OCI-LY3 (cell line): ENCODE measurements around the gene NCOR2.

ENCODE experiments used
- EZH2phosphoT487 ChIP-seq: fragments of 200-600 bp; shearing (Covaris generic); IDR thresholded peaks from 2 replicates; pipeline ENCODE4 v1.6.1; 2018; ENCODE audit warnings: antibody characterized with exemption, mixed run types, low read depth
- TF ChIP-seq, protein P1 (sequence below): fragments of 200-600, 300-600 bp; sonication (generic); IDR thresholded peaks from 2 replicates; pipeline ENCODE4 v1.5.1; 2014; ENCODE audit warnings: antibody characterized with exemption, low read length, low read depth

GRCh38 chr12:124523071-124523470 lies 44.3 kb downstream of the NCOR2 start:
- TF ChIP-seq, protein P1, sequence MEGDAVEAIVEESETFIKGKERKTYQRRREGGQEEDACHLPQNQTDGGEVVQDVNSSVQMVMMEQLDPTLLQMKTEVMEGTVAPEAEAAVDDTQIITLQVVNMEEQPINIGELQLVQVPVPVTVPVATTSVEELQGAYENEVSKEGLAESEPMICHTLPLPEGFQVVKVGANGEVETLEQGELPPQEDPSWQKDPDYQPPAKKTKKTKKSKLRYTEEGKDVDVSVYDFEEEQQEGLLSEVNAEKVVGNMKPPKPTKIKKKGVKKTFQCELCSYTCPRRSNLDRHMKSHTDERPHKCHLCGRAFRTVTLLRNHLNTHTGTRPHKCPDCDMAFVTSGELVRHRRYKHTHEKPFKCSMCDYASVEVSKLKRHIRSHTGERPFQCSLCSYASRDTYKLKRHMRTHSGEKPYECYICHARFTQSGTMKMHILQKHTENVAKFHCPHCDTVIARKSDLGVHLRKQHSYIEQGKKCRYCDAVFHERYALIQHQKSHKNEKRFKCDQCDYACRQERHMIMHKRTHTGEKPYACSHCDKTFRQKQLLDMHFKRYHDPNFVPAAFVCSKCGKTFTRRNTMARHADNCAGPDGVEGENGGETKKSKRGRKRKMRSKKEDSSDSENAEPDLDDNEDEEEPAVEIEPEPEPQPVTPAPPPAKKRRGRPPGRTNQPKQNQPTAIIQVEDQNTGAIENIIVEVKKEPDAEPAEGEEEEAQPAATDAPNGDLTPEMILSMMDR, result no peak
- TF ChIP-seq EZH2phosphoT487, result no peak
